CD4-positive, CD25-positive, alpha-beta regulatory T cell (primary cell): Measurements from ENCODE around the gene SPINK5. TPM values are rescaled to one million over a fixed set of nuclear protein-coding genes. Genes with fewer than 3 reads are reported as not detected.
"Not testable (repeated sequence)": the region's sequence is repeated elsewhere in the genome, so short reads cannot be mapped to it uniquely, and the experiment has no call there.

Source experiments
- ATAC-seq, 2 donors: fragments of 150-1000 bp; cut with Tn5 transposase; one replicate each; pipeline ENCODE4 v1.10.0; 2021; ENCODE audit warnings: low read depth in 2 of 2, moderate number of reproducible peaks in 2 of 2, moderate library complexity in 1 of 2
- DNase-seq, 3 donors: peaks; one replicate each; pipeline versions ENCODE4 v3.0.0 to v3.0.0-alpha.2; 2012 to 2022; ENCODE audit warnings: mixed read lengths in 1 of 3
- H3K27ac ChIP-seq: one replicate; pipeline ENCODE4 v1.7.0; 2013; ENCODE audit warnings: mild to moderate bottlenecking, low read length; ENCODE audit not compliant: insufficient read depth, poor library complexity, severe bottlenecking
- H3K27me3 ChIP-seq: one replicate; pipeline ENCODE4 v1.7.0; 2013; ENCODE audit warnings: low read length; ENCODE audit not compliant: control insufficient read depth, insufficient read depth
- H3K36me3 ChIP-seq: one replicate; pipeline ENCODE4 v1.7.0; 2013; ENCODE audit warnings: mild to moderate bottlenecking, low read length, moderate library complexity; ENCODE audit not compliant: control insufficient read depth, insufficient read depth
- H3K4me1 ChIP-seq: 2 replicates; pipeline ENCODE4 v1.7.0; 2013; ENCODE audit warnings: mild to moderate bottlenecking, low read length; ENCODE audit not compliant: insufficient read depth, control insufficient read depth, poor library complexity, severe bottlenecking
- H3K4me3 ChIP-seq: one replicate; pipeline ENCODE4 v1.7.0; 2013; ENCODE audit warnings: low read depth, mild to moderate bottlenecking, low read length, moderate library complexity
- H3K9me3 ChIP-seq, 2 experiments: 1 replicate in 1 of 2; 2 replicates in 1 of 2; pipeline ENCODE4 v1.7.0; 2013; ENCODE audit warnings: low read length in 2 of 2, mild to moderate bottlenecking in 1 of 2, moderate library complexity in 1 of 2; ENCODE audit not compliant: control insufficient read depth in 2 of 2
- H3K27ac Mint-ChIP-seq, 3 donors: one replicate each; pipeline ENCODE4 v1.8.0; 2020 to 2022; ENCODE audit warnings: mild to moderate bottlenecking in 3 of 3, mixed read lengths in 3 of 3, moderate library complexity in 2 of 3
- H3K27me3 Mint-ChIP-seq: one replicate; pipeline ENCODE4 v1.8.0; 2022; ENCODE audit warnings: mild to moderate bottlenecking, mixed read lengths
- H3K36me3 Mint-ChIP-seq: one replicate; pipeline ENCODE4 v1.8.0; 2020; ENCODE audit warnings: mixed read lengths
- H3K4me1 Mint-ChIP-seq, 4 donors: one replicate each; pipeline ENCODE4 v1.8.0; 2020 to 2022; ENCODE audit warnings: mixed read lengths in 4 of 4, mild to moderate bottlenecking in 1 of 4
- H3K4me3 Mint-ChIP-seq, 4 donors: one replicate each; pipeline ENCODE4 v1.8.0; 2020 to 2022; ENCODE audit warnings: mild to moderate bottlenecking in 4 of 4, mixed read lengths in 4 of 4, moderate library complexity in 3 of 4
- H3K9me3 Mint-ChIP-seq, 7 donors: one replicate each; pipeline ENCODE4 v1.8.0; 2020 to 2022; ENCODE audit warnings: mixed read lengths in 7 of 7, mild to moderate bottlenecking in 3 of 7, moderate library complexity in 2 of 7
- polyA plus RNA-seq, 4 donors: library from polyadenylated mRNA; unstranded; fragments of 300-500 nt; fragmentation: Illumina TruSeq; gene quantifications; one replicate each; pipeline ENCODE4 v1.2.3, GENCODE V29; 2021
- total RNA-seq: library from RNA; stranded (reverse); gene quantifications from one replicate; pipeline ENCODE4 v1.2.3, GENCODE V29; 2022

The SPINK5 gene
- total and polyA plus RNA-seq, 5 donors from 2014 or later, result not detected

GRCh38 chr5:148043705-148044104 lies 20.1 kb upstream of the SPINK5 start:
- no peak overlapping the region for H3K27ac Mint-ChIP-seq

DNA sequence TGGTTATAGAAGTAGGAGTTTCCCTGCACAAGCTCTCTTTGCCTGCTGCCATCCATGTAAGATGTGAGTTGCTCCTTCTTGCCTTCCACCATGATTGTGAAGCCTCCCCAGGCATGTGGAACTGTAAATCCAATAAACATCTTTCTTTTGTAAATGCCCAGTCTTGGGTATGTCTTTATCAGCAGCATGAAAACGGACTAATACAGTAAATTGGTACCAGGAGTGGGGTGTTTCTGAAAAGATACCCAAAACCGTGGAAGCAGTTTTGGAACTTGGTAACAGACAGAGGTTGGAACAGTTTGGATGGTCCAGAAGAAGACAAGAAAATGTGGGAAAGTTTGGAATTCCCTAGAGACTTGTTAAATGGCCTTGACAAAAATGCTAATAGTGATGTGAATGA lies 8.6 kb upstream of the SPINK5 start:
- not testable (repeated sequence) for H3K4me1 ChIP-seq, H3K36me3 ChIP-seq, H3K27ac ChIP-seq, H3K4me3 ChIP-seq, H3K27ac Mint-ChIP-seq, H3K4me1 Mint-ChIP-seq, H3K36me3 Mint-ChIP-seq, DNase-seq, H3K27me3 ChIP-seq, H3K27me3 Mint-ChIP-seq, ATAC-seq, H3K4me3 Mint-ChIP-seq
- peaks cover 9 to 43% (median 17%) of the 10 kb centered on the region in 7 donors for H3K9me3 Mint-ChIP-seq
- peaks cover 12 to 18% of the 10 kb centered on the region in 2 experiments for H3K9me3 ChIP-seq

More at GRCh38 chr5:148043705-148044104, 20.1 kb upstream of the SPINK5 start:
- H3K4me1 Mint-ChIP-seq, result no peaks in the 10 kb centered on the region
- no peaks in the 10 kb centered on the region for H3K36me3 Mint-ChIP-seq
- H3K27me3 Mint-ChIP-seq, result no peaks in the 10 kb centered on the region
- Histone ChIP-seq H3K4me3 (no peak overlapping the region), H3K4me1 (no peaks in the 10 kb centered on the region), H3K27ac (no peak overlapping the region), H3K27me3 (no peaks in the 10 kb centered on the region), H3K36me3 (no peaks in the 10 kb centered on the region), H3K9me3 (no peaks in the 10 kb centered on the region)
- ATAC-seq, result no peak
- H3K9me3 Mint-ChIP-seq, result peaks cover 0 to 13% (median 4%) of the 10 kb centered on the region in 7 donors
- DNase-seq, result no peak
- no peak overlapping the region for H3K4me3 Mint-ChIP-seq

- Histone ChIP-seq H3K27me3 (no peaks in the 10 kb centered on the region), H3K4me1 (no peaks in the 10 kb centered on the region), H3K4me3 (no peak overlapping the region), H3K36me3 (no peaks in the 10 kb centered on the region), H3K9me3 (peaks cover 1 to 10% of the 10 kb centered on the region in 2 experiments), H3K27ac (no peak overlapping the region)
- Mint-ChIP-seq H3K9me3 (peaks cover 2 to 18% (median 6%) of the 10 kb centered on the region in 7 donors), H3K27me3 (no peaks in the 10 kb centered on the region), H3K36me3 (no peaks in the 10 kb centered on the region), H3K4me1 (no peaks in the 10 kb centered on the region), H3K27ac (no peak overlapping the region), H3K4me3 (no peak overlapping the region)
- ATAC-seq (no peak), DNase-seq (no peak)
These were observed 3.5 kb upstream of the SPINK5 start for GRCh38 chr5:148060309-148060708.

DNA sequence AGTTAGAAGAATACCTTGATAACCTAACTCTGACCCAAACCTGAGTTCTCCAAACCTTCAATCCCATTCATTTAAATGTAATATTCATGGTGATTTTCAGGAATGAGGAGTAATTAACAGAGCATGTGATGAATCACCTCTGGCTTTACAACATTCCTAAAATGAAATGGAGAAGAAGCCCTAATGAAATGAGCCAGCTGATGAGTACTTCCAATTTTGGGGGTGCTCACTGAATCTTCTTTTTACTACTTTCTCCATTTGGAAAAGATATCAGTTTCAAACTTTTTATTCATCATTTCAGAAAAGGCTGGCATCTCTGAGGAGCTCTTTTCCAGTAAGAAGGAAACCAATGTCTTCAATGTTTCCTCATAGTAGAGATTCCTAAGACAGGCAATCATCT lies 2.9 kb upstream of the SPINK5 start:
- DNase-seq (no peak), ATAC-seq (no peak)
- H3K9me3 Mint-ChIP-seq, result peaks cover 0 to 13% (median 4%) of the 10 kb centered on the region in 7 donors
- no peak overlapping the region for H3K27ac Mint-ChIP-seq
- Histone ChIP-seq H3K36me3 (no peaks in the 10 kb centered on the region), H3K9me3 (peaks cover 0 to 5% of the 10 kb centered on the region in 2 experiments), H3K4me3 (no peak overlapping the region), H3K4me1 (no peaks in the 10 kb centered on the region), H3K27me3 (no peaks in the 10 kb centered on the region), H3K27ac (no peak overlapping the region)
- H3K4me3 Mint-ChIP-seq, result no peak overlapping the region
- no peaks in the 10 kb centered on the region for H3K27me3 Mint-ChIP-seq
- no peaks in the 10 kb centered on the region for H3K36me3 Mint-ChIP-seq
- H3K4me1 Mint-ChIP-seq, result no peaks in the 10 kb centered on the region

DNA sequence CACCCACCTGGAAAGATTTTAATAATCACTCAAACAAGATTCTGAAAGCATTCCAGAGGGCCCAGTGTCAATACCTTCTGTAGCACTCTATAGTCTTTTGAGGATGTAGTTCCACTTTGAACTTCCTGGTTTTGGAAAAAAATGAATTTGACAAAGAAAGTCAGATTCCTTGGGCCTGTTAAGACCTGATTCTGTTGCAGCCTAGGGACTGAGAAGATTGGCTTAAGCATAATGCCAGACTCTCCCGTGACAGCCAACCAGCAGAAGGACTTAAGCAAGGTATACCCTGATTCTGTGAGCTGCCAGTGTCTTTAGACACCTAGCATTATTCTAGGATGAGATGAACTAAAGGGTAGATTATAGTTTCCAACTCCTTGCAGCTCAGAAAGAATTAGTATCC lies 6.8 kb downstream of the SPINK5 start:
- H3K27me3 Mint-ChIP-seq, result no peaks in the 10 kb centered on the region
- no peak overlapping the region for H3K27ac Mint-ChIP-seq
- no peaks in the 10 kb centered on the region for H3K27me3 ChIP-seq
- H3K9me3 ChIP-seq, result no peaks in the 10 kb centered on the region
- no peak for DNase-seq
- H3K4me1 Mint-ChIP-seq, result no peaks in the 10 kb centered on the region
- no peaks in the 10 kb centered on the region for H3K36me3 ChIP-seq
- no peak for ATAC-seq
- no peaks in the 10 kb centered on the region for H3K36me3 Mint-ChIP-seq
- H3K9me3 Mint-ChIP-seq, result peaks cover 0 to 2% (median 2%) of the 10 kb centered on the region in 7 donors
- no peak overlapping the region for H3K4me3 ChIP-seq
- no peak overlapping the region for H3K27ac ChIP-seq
- no peak overlapping the region for H3K4me3 Mint-ChIP-seq
- H3K4me1 ChIP-seq, result no peaks in the 10 kb centered on the region

- no peak overlapping the region for H3K27ac Mint-ChIP-seq
- H3K4me3 ChIP-seq, result no peak overlapping the region
- DNase-seq (no peak), ATAC-seq (no peak)
- H3K4me1 Mint-ChIP-seq, result no peaks in the 10 kb centered on the region
- peaks cover 0 to 4% of the 10 kb centered on the region in 2 experiments for H3K9me3 ChIP-seq
- H3K27me3 ChIP-seq, result no peaks in the 10 kb centered on the region
- H3K4me1 ChIP-seq, result no peaks in the 10 kb centered on the region
- peaks cover 0 to 3% (median 2%) of the 10 kb centered on the region in 7 donors for H3K9me3 Mint-ChIP-seq
- H3K36me3 Mint-ChIP-seq, result no peaks in the 10 kb centered on the region
- no peak overlapping the region for H3K4me3 Mint-ChIP-seq
- H3K27ac ChIP-seq, result no peak overlapping the region
- no peaks in the 10 kb centered on the region for H3K27me3 Mint-ChIP-seq
- no peaks in the 10 kb centered on the region for H3K36me3 ChIP-seq
These were observed 8.4 kb downstream of the SPINK5 start for GRCh38 chr5:148072207-148072606.

DNA sequence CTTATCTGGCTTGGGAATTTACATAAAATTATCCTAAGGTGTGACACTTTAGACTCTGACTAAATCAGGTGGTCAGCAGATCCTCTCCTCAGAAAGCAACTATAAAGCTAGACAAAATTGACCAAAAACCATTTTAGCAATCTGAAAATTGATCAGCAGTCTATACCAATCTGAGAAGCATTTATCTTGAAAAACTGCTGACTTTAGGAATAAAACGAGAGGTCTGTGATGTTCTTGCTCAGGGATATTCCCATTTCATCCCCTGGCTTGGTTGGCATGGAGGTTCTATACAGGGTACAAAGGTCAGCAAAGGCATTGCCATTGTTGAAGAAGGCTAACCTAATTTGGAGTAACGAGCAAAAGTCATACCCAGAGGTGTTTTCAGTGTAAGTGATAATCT lies 11.7 kb downstream of the SPINK5 start:
- Mint-ChIP-seq H3K4me1 (no peaks in the 10 kb centered on the region), H3K9me3 (peaks cover 0 to 3% (median 2%) of the 10 kb centered on the region in 7 donors), H3K4me3 (no peak overlapping the region), H3K36me3 (no peaks in the 10 kb centered on the region), H3K27me3 (no peaks in the 10 kb centered on the region), H3K27ac (no peak overlapping the region)
- no peak overlapping the region for H3K4me3 ChIP-seq
- H3K27me3 ChIP-seq, result no peaks in the 10 kb centered on the region
- no peak for DNase-seq
- no peaks in the 10 kb centered on the region for H3K36me3 ChIP-seq
- no peak for ATAC-seq
- H3K4me1 ChIP-seq, result no peaks in the 10 kb centered on the region
- H3K27ac ChIP-seq, result no peak overlapping the region
- peaks cover 0 to 4% of the 10 kb centered on the region in 2 experiments for H3K9me3 ChIP-seq

GRCh38 chr5:148083203-148083602 lies 19.4 kb downstream of the SPINK5 start:
- Histone ChIP-seq H3K4me1 (no peaks in the 10 kb centered on the region), H3K36me3 (no peaks in the 10 kb centered on the region), H3K9me3 (no peaks in the 10 kb centered on the region), H3K4me3 (no peak overlapping the region), H3K27me3 (no peaks in the 10 kb centered on the region), H3K27ac (no peak overlapping the region)
- Mint-ChIP-seq H3K27ac (no peak overlapping the region), H3K4me1 (no peaks in the 10 kb centered on the region), H3K27me3 (no peaks in the 10 kb centered on the region), H3K9me3 (peaks cover 0 to 4% (median 1%) of the 10 kb centered on the region in 7 donors), H3K4me3 (no peak overlapping the region), H3K36me3 (no peaks in the 10 kb centered on the region)
- DNase-seq (no peak), ATAC-seq (no peak)
